Measurements from ENCODE around the gene LRRC8D. TPM values are rescaled to one million over a fixed set of nuclear protein-coding genes. Genes with fewer than 3 reads are reported as not detected.

Gene LRRC8D
- total and polyA plus RNA-seq, 9 of the 15 experiments (the other 6 are each of a cell fraction or from before 2014, with no cell fraction given), result 3.4 to 53.9 (median 15.9) TPM

DNA sequence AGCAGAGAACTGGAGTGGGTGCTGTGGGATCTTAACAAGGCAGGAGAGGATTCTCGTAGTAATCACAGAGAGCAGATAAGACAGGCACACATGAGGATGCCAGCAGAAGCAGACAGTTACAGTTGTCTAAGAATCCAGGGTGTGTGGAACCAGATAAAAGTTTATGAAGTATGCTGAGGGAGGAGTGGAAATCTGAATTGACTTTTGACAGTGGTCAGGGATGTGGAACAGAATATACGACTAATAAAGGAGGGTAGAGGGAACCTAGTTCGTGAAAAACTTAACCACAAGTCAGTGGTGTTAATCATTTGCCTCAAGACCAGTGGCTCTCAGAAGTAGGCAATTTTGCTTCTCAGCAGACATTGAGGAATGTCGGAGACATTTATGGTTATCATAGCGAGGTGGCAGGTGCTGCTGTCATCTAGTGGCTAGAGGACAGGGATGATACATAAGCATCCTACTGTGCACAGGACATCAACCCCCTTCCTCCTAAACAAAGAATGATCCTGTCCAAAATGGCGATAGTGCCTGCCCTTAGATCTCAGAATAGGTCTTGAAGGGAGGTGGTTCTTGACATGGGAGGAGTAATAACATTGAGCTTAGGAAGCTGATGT lies 3.0 kb downstream of the LRRC8D start (continued):
- TF ChIP-seq CBX5 (IDR thresholded peaks at IDR 0.05; ENCODE audit: borderline replicate concordance, low read depth) (no peak), ZNF324 (CRISPR knock-in tag; IDR thresholded peaks at IDR 0.05) (no peak), MECOM (CRISPR knock-in tag; IDR thresholded peaks at IDR 0.05) (peak; percentile 65), RBM15 (IDR thresholded peaks at IDR 0.05; ENCODE audit: insufficient read depth, low read length) (no peak), NFIX (CRISPR knock-in tag; IDR thresholded peaks at IDR 0.05; ENCODE audit: low read depth) (no peak), JUNB (CRISPR knock-in tag; conservative IDR thresholded peaks at IDR 0.05) (no peak), SMARCE1 (IDR thresholded peaks at IDR 0.05) (peak; percentile 70; the same call in 1 of the 2 replicates), ZNF143 (CRISPR knock-in tag; IDR thresholded peaks at IDR 0.05) (no peak), ZNF436 (CRISPR knock-in tag; IDR thresholded peaks at IDR 0.05) (no peak), ZNF165 (CRISPR knock-in tag; IDR thresholded peaks at IDR 0.05; ENCODE audit: borderline replicate concordance) (no peak), GATA2 (CRISPR knock-in tag; IDR thresholded peaks at IDR 0.05) (peak; percentile 76), FUS (optimal IDR thresholded peaks at IDR 0.05; ENCODE audit: low read depth, low read length) (no peak), CREM (IDR thresholded peaks at IDR 0.05; ENCODE audit: low read depth) (peak; percentile 70), CBX8 (IDR thresholded peaks at IDR 0.05; ENCODE audit: borderline replicate concordance, extremely low read depth, low read depth, low read length, poor library complexity, severe bottlenecking) (no peak), PHB (CRISPR knock-in tag; IDR thresholded peaks at IDR 0.05) (no peak), FOXA3 (CRISPR knock-in tag; conservative IDR thresholded peaks at IDR 0.05 in 1 of 2, IDR thresholded peaks at IDR 0.05 in 1 of 2) (no peak), NR1H2 (CRISPR knock-in tag; IDR thresholded peaks at IDR 0.05) (no peak)
- TF ChIP-seq, protein P1, sequence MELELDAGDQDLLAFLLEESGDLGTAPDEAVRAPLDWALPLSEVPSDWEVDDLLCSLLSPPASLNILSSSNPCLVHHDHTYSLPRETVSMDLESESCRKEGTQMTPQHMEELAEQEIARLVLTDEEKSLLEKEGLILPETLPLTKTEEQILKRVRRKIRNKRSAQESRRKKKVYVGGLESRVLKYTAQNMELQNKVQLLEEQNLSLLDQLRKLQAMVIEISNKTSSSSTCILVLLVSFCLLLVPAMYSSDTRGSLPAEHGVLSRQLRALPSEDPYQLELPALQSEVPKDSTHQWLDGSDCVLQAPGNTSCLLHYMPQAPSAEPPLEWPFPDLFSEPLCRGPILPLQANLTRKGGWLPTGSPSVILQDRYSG (tag; conservative IDR thresholded peaks at IDR 0.05; ENCODE audit: low read depth), result peak; percentile 61; the same call in 1 of the 2 replicates
- TF ChIP-seq, protein P2, sequence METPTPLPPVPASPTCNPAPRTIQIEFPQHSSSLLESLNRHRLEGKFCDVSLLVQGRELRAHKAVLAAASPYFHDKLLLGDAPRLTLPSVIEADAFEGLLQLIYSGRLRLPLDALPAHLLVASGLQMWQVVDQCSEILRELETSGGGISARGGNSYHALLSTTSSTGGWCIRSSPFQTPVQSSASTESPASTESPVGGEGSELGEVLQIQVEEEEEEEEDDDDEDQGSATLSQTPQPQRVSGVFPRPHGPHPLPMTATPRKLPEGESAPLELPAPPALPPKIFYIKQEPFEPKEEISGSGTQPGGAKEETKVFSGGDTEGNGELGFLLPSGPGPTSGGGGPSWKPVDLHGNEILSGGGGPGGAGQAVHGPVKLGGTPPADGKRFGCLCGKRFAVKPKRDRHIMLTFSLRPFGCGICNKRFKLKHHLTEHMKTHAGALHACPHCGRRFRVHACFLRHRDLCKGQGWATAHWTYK (CRISPR knock-in tag; IDR thresholded peaks at IDR 0.05), result no peak
- TF ChIP-seq, protein P3, sequence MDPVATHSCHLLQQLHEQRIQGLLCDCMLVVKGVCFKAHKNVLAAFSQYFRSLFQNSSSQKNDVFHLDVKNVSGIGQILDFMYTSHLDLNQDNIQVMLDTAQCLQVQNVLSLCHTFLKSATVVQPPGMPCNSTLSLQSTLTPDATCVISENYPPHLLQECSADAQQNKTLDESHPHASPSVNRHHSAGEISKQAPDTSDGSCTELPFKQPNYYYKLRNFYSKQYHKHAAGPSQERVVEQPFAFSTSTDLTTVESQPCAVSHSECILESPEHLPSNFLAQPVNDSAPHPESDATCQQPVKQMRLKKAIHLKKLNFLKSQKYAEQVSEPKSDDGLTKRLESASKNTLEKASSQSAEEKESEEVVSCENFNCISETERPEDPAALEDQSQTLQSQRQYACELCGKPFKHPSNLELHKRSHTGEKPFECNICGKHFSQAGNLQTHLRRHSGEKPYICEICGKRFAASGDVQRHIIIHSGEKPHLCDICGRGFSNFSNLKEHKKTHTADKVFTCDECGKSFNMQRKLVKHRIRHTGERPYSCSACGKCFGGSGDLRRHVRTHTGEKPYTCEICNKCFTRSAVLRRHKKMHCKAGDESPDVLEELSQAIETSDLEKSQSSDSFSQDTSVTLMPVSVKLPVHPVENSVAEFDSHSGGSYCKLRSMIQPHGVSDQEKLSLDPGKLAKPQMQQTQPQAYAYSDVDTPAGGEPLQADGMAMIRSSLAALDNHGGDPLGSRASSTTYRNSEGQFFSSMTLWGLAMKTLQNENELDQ (CRISPR knock-in tag; IDR thresholded peaks at IDR 0.05; ENCODE audit: borderline replicate concordance), result no peak
- TF ChIP-seq, protein P4, sequence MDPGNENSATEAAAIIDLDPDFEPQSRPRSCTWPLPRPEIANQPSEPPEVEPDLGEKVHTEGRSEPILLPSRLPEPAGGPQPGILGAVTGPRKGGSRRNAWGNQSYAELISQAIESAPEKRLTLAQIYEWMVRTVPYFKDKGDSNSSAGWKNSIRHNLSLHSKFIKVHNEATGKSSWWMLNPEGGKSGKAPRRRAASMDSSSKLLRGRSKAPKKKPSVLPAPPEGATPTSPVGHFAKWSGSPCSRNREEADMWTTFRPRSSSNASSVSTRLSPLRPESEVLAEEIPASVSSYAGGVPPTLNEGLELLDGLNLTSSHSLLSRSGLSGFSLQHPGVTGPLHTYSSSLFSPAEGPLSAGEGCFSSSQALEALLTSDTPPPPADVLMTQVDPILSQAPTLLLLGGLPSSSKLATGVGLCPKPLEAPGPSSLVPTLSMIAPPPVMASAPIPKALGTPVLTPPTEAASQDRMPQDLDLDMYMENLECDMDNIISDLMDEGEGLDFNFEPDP (CRISPR knock-in tag; IDR thresholded peaks at IDR 0.05), result no peak
